ENCODE data around the gene TLE4.

- TF ChIP-seq, protein P1, sequence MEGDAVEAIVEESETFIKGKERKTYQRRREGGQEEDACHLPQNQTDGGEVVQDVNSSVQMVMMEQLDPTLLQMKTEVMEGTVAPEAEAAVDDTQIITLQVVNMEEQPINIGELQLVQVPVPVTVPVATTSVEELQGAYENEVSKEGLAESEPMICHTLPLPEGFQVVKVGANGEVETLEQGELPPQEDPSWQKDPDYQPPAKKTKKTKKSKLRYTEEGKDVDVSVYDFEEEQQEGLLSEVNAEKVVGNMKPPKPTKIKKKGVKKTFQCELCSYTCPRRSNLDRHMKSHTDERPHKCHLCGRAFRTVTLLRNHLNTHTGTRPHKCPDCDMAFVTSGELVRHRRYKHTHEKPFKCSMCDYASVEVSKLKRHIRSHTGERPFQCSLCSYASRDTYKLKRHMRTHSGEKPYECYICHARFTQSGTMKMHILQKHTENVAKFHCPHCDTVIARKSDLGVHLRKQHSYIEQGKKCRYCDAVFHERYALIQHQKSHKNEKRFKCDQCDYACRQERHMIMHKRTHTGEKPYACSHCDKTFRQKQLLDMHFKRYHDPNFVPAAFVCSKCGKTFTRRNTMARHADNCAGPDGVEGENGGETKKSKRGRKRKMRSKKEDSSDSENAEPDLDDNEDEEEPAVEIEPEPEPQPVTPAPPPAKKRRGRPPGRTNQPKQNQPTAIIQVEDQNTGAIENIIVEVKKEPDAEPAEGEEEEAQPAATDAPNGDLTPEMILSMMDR (conservative IDR thresholded peaks at IDR 0.05 in 1 of 2, IDR thresholded peaks at IDR 0.05 in 1 of 2; ENCODE audit: low read depth in 1 of 2, low read length in 2 of 2): no peak
- no peak for TF ChIP-seq EZH2 (IDR thresholded peaks at IDR 0.05; ENCODE audit: low read length, missing control alignments)
Measured at GRCh38 chr9:79577969-79578723, 6.4 kb downstream of the TLE4 start.
